Amniotic epithelial cell (primary cell): ENCODE results near the gene SBNO1.
"Not testable (repeated sequence)": the region's sequence is repeated elsewhere in the genome, so short reads cannot be mapped to it uniquely, and the experiment has no call there.

Experiments
- DNase-seq: peaks from one replicate; pipeline ENCODE4 v3.0.0-alpha.2; 2010; ENCODE audit warnings: low read depth

SBNO1 gene

GRCh38 chr12:123346946-123347345 lies 17.7 kb downstream of the SBNO1 start:
- no peak for DNase-seq

- no peak for DNase-seq
Observed at GRCh38 chr12:123344086-123344485, 20.6 kb downstream of the SBNO1 start.

- no peak for DNase-seq
Observed at GRCh38 chr12:123337070-123337469, 27.6 kb downstream of the SBNO1 start.

GRCh38 chr12:123336530-123336929 lies 28.1 kb downstream of the SBNO1 start:
- DNase-seq, result no peak

DNA sequence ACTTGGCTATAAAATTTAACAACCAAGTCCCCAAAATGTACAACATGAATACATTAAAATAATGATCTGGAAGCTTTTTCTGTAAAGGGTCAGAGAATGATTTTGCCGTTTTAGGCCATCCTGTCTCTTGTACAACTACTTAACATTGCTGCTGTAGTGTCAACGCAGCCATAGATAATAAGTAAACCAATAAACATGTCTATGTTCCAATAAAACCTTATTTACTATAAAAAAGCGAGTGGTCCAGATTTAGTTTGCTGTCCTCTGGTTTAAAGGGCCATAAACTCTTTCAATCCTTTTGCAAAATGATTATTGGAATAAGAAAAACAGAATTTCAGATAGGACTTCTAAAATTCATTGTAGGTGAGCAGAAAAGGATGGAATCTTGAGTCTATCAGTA lies 29.2 kb downstream of the SBNO1 start:
- DNase-seq, result no peak

DNA sequence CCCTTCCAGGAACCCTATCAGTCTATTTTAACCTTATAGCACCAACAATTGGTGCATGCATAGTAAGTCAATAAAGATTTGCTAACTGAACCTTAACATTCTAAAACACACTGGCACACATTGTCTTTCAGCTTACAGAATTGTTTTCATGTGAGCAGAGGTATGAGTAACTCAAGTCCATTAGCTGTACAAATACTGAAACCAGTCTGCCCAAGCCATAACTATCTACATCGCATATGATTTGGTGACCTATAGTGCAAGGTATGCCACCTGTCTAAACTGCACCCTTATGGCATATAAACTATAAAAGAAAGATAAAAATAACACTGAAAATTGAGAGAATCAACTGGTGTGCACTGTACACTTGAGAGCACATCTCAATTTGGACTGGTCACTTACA lies 34.8 kb downstream of the SBNO1 start:
- no peak for DNase-seq

GRCh38 chr12:123319826-123320225 lies 44.8 kb downstream of the SBNO1 start:
- DNase-seq, result peak; percentile 28

- DNase-seq, result no peak
Observed at GRCh38 chr12:123319273-123319672, 45.4 kb downstream of the SBNO1 start.

- not testable (repeated sequence) for DNase-seq
Observed at GRCh38 chr12:123313046-123313445, 51.6 kb downstream of the SBNO1 start.

GRCh38 chr12:123306200-123306599 lies 58.4 kb downstream of the SBNO1 start:
- no peak for DNase-seq

GRCh38 chr12:123305136-123305535 lies 59.5 kb downstream of the SBNO1 start:
- DNase-seq, result no peak

- DNase-seq, result no peak
Observed at GRCh38 chr12:123293178-123293760, 71.4 kb downstream of the SBNO1 start.

- no peak for DNase-seq
Observed at GRCh38 chr12:123289911-123290310, 74.7 kb downstream of the SBNO1 start.

- DNase-seq, result no peak
Observed at GRCh38 chr12:123288751-123289346, 75.8 kb downstream of the SBNO1 start.

DNA sequence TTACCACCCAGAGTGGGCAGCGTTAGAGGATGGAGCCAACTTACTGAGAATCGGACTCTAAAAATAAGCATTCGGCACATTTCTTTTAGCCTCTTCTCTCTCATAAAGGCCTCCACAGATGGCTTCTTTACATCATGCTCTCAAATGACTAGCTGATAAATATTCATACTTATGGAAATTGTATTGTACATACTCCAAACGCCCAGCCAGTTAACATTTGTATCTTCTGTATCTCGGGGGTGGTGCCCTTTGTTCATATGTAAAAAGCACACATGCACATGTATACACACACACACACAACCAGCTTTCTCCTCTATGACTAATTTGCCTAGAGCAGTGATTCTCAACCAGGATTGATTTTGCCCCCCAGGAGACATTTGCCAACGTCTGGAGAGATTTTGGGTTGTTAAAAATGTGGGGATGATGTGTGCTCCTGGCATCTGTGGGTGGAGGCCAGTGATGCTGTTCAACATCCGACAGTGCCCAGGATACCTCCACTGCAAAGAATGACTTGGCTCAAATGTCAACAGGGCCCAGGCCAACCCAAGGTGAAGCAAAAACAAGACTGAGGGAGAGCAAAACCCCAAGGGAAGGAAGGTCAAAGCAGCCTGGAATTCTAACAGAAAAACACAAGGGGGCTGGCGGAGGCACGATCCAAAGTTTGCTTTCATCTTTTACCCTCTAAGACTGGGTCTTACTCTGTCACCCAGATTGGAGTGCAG lies 77.8 kb downstream of the SBNO1 start:
- no peak for DNase-seq

- DNase-seq, result no peak
Observed at GRCh38 chr12:123284669-123285068, 80.0 kb downstream of the SBNO1 start.

DNA sequence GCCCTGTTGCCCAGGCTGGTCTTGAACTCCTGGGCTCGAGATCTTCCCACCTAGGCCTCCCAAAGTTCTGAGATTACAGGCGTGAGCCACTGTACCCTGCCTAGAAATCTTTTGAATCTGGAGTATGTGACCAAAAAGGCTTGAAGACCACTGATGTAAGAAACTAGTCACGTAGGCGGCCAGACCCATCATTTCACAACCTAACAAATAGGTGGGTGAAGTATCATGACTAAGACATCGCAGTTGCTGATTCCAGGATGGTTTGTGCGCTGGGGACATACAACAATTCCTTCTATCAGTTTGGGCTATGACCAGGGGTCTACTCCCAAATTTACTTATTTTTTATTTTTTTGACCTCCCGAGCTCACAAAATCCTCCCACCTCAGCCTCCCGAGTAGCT lies 81.2 kb downstream of the SBNO1 start:
- DNase-seq, result no peak

DNA sequence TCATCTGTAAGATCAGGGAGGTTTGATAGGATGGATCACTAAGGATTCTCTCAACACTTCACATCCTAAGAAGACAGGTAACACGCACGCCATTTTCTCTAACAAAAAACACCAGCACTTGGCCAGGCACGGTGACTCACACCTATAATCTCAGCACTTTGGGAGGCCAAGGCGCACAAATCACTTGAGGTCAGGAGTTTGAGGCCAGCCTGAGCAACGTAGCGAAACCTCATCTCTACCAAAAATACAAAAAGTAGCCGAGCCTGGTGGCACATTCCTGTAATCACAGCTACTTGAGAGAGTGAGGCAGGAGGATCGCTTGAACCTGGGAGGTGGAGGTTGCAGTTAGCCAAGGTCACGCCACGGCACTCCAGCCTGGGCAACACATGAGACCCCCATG lies 82.5 kb downstream of the SBNO1 start:
- no peak for DNase-seq

DNA sequence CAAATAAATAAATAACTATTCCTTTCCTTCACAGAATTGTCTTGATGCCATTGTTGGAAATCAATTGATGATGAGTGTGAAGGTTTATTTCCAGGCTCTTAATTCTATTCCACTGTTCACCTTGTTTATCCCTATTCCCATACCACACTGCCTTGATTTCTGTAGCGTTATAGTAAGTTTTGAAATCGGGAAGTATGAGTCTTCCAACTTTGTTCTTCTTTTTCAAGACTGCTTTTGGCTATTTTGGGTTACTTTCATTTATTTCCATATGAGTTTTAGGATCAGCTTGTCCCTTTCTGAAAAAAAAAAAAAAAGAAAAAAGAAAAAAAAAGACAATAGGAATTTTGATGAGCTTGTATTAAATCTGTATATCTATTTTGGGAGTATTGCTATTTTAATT lies 83.7 kb downstream of the SBNO1 start:
- DNase-seq, result no peak

DNA sequence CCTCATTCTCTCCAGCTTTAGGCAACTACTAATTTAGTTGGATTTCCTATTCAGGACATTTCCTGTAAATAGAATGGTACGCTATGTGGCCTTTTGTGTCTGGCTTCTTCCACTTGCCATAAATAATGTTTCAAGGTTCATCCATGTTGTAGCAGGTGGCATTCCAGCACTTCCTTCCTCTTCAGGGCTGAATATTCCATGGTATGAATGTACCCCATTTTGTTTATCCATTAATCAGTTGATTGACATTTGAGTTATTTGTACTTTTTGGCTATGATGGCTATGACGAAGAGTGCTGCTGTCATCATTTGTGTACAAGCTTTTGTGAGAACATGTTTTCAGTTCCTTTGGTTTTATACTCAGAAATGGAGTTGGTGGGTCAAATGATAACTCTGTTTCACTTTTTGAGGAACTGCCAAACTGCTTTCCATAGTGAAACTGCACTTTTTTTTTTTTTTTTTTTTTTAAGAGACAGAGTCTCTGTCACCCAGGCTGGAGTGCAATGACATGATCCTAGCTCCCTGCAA lies 86.5 kb downstream of the SBNO1 start:
- DNase-seq, result no peak

DNA sequence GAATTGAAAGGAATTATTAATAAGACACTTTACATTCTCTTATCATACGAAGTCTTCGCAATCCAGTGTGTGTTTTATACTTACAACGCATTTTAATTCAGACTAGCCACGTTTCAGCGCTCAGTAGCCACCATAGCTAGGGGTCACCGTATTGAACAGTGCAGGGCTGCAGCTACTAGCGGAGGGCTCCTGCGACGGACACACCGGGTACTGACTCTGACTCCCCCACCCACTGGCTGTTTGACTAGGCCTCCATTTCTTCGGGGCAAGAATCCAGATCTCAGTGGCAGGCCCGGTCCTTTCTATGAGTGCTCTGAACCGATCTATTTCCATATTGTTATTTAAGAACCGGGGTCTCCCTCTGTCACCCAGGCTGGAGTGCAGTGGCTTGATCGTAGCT lies 91.5 kb downstream of the SBNO1 start:
- no peak for DNase-seq

DNA sequence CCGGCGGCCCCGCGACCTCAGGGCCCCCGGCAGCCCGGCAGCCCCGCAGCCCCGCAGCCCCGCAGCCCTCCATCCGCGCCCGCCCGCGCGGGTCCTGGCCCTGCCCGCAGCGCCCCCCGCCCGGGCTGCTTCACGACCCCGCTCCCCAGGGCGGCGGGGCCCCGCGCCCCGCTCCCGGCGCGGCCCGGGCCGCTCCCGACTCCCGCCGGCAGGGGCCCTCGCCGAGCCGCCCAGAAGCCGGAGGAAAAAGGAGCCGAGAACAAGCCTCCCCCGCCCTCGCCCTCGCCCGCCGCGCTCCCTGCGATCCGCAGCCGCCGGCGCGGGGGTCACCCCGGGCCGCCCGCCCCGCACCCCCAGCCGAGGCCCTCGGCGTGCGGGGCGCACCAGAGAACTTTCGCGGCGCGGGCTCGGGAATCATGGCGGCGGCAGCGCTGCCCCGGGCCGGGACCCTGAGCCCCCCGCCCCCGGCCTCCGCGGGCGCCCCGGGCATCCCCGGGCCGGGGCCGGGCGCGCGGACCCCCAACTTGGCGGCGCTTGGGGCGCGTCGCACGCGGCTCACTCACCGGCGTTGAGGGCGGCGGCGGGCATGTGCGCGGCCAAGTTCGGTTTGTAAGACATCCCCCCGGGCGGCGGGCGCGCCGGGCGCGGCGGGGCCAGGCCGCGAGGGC lies 93.5 kb downstream of the SBNO1 start:
- DNase-seq, result peak; percentile 46
